ENCODE measurements around the gene MCC. TPM values are rescaled to one million over a fixed set of nuclear protein-coding genes. Genes with fewer than 3 reads are reported as not detected.

The MCC gene
- total RNA-seq, 1 experiment from 2014 or later: 23.5 TPM

DNA sequence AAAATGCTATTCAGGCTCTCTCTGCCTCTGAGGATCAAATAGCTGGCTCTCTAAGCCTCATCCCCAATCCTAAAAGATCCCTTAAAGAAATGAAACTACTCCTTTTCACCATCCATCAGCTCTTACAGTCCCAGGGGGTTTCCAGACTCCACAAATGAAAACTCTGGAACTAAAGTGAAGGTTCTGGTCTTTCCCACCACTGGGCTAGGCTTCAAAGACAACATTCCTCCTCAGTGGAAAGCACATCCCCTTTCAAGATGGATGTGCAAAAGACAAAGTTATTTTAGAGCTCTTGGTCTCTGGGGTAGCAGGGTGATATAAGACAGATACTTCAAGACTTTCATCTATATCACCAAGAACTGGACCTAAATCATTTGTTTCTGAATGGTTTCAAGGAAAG lies 404.8 kb downstream of the MCC start:
- DNase-seq (ENCODE audit: low spot score) (no peak), ATAC-seq (no peak)
- H3K4me1 Mint-ChIP-seq: peaks cover 12% of the 10 kb centered on the region
- ChIA-PET POLR2A (no interaction called here), CTCF (interaction anchor here (1.0 kb wide), 1 partner anchor 40 kb away, joined by 3 read pairs; no protein-coding TSS in a partner anchor)
- no peaks in the 10 kb centered on the region for H3K27me3 Mint-ChIP-seq (ENCODE audit: low read depth)
- TF ChIP-seq RELA (CRISPR knock-in tag; IDR thresholded peaks at IDR 0.05; ENCODE audit: borderline replicate concordance): no peak
- no peak for TF ChIP-seq RORB (CRISPR knock-in tag; IDR thresholded peaks at IDR 0.05)
- TF ChIP-seq NR2C2 (CRISPR knock-in tag; IDR thresholded peaks at IDR 0.05): no peak
- TF ChIP-seq FOXP1 (CRISPR knock-in tag; IDR thresholded peaks at IDR 0.05; ENCODE audit: borderline replicate concordance): no peak
- TF ChIP-seq ZNF138 (CRISPR knock-in tag; conservative IDR thresholded peaks at IDR 0.05): no peak
- TF ChIP-seq, protein P1, sequence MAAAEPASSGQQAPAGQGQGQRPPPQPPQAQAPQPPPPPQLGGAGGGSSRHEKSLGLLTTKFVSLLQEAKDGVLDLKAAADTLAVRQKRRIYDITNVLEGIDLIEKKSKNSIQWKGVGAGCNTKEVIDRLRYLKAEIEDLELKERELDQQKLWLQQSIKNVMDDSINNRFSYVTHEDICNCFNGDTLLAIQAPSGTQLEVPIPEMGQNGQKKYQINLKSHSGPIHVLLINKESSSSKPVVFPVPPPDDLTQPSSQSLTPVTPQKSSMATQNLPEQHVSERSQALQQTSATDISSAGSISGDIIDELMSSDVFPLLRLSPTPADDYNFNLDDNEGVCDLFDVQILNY (CRISPR knock-in tag; IDR thresholded peaks at IDR 0.05): no peak
- no peak for TF ChIP-seq EMX1 (CRISPR knock-in tag; IDR thresholded peaks at IDR 0.05)
- no peak for TF ChIP-seq SMAD4 (CRISPR knock-in tag; IDR thresholded peaks at IDR 0.05)
- TF ChIP-seq SMAD3 (CRISPR knock-in tag; IDR thresholded peaks at IDR 0.05; ENCODE audit: borderline replicate concordance): no peak
- TF ChIP-seq ZNF416 (CRISPR knock-in tag; IDR thresholded peaks at IDR 0.05): no peak
- TF ChIP-seq ATF1 (CRISPR knock-in tag; IDR thresholded peaks at IDR 0.05): no peak
- no peak for TF ChIP-seq GTF2I (CRISPR knock-in tag; conservative IDR thresholded peaks at IDR 0.05)
- no peak overlapping the region for H3K27ac Mint-ChIP-seq
- no peak overlapping the region for H3K4me3 Mint-ChIP-seq
- 0 out of 2 replicates have a peak, but pooled peaks cover 9% of the 10 kb centered on the region for H3K9me3 Mint-ChIP-seq
- H3K36me3 Mint-ChIP-seq: peaks cover 34% of the 10 kb centered on the region

DNA sequence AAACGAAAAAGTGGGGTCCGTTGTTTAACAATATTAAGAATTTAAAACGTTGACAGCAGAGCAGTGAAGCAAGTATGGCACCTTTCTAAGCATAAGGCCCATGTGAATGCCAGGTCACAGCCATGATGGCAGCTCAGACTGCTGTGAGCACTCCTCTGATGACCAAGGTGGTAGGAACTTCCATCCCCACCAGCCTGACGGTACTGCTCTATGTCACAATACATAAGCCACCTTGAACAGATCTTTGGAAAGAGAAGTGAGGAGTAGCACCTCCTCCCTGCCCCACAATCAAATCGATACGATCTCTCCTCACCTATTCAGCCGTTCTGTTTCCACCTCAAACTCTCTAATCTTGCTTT lies 405.7 kb downstream of the MCC start:
- H3K4me1 Mint-ChIP-seq: peaks cover 12% of the 10 kb centered on the region
- H3K4me3 Mint-ChIP-seq: no peak overlapping the region
- ChIA-PET CTCF (no interaction called here), POLR2A (no interaction called here)
- H3K27ac Mint-ChIP-seq: no peak overlapping the region
- no peaks in the 10 kb centered on the region for H3K27me3 Mint-ChIP-seq (ENCODE audit: low read depth)
- no peak for ATAC-seq
- peaks cover 11% of the 10 kb centered on the region for H3K9me3 Mint-ChIP-seq
- peaks cover 35% of the 10 kb centered on the region for H3K36me3 Mint-ChIP-seq
- DNase-seq (ENCODE audit: low spot score): no peak
- TF ChIP-seq, protein P2, sequence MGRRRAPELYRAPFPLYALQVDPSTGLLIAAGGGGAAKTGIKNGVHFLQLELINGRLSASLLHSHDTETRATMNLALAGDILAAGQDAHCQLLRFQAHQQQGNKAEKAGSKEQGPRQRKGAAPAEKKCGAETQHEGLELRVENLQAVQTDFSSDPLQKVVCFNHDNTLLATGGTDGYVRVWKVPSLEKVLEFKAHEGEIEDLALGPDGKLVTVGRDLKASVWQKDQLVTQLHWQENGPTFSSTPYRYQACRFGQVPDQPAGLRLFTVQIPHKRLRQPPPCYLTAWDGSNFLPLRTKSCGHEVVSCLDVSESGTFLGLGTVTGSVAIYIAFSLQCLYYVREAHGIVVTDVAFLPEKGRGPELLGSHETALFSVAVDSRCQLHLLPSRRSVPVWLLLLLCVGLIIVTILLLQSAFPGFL (CRISPR knock-in tag; IDR thresholded peaks at IDR 0.05; ENCODE audit: borderline replicate concordance): no peak
- TF ChIP-seq, protein P3, sequence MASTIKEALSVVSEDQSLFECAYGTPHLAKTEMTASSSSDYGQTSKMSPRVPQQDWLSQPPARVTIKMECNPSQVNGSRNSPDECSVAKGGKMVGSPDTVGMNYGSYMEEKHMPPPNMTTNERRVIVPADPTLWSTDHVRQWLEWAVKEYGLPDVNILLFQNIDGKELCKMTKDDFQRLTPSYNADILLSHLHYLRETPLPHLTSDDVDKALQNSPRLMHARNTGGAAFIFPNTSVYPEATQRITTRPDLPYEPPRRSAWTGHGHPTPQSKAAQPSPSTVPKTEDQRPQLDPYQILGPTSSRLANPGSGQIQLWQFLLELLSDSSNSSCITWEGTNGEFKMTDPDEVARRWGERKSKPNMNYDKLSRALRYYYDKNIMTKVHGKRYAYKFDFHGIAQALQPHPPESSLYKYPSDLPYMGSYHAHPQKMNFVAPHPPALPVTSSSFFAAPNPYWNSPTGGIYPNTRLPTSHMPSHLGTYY (CRISPR knock-in tag; IDR thresholded peaks at IDR 0.05): no peak
- TF ChIP-seq ZNF121 (CRISPR knock-in tag; IDR thresholded peaks at IDR 0.05) (no peak), RORB (CRISPR knock-in tag; IDR thresholded peaks at IDR 0.05) (no peak), MYBL2 (CRISPR knock-in tag; IDR thresholded peaks at IDR 0.05) (no peak), PRRX2 (CRISPR knock-in tag; IDR thresholded peaks at IDR 0.05) (no peak), JAZF1 (CRISPR knock-in tag; IDR thresholded peaks at IDR 0.05) (no peak), ZNF396 (CRISPR knock-in tag; IDR thresholded peaks at IDR 0.05; ENCODE audit: borderline replicate concordance) (no peak), HMGA2 (CRISPR knock-in tag; IDR thresholded peaks at IDR 0.05) (no peak), FOXP1 (CRISPR knock-in tag; IDR thresholded peaks at IDR 0.05; ENCODE audit: borderline replicate concordance) (no peak), ZBTB21 (CRISPR knock-in tag; IDR thresholded peaks at IDR 0.05; ENCODE audit: borderline replicate concordance) (no peak), NFE2L1 (CRISPR knock-in tag; IDR thresholded peaks at IDR 0.05) (no peak)
- TF ChIP-seq, protein P4, sequence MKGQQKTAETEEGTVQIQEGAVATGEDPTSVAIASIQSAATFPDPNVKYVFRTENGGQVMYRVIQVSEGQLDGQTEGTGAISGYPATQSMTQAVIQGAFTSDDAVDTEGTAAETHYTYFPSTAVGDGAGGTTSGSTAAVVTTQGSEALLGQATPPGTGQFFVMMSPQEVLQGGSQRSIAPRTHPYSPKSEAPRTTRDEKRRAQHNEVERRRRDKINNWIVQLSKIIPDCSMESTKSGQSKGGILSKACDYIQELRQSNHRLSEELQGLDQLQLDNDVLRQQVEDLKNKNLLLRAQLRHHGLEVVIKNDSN (CRISPR knock-in tag; IDR thresholded peaks at IDR 0.05): no peak
- TF ChIP-seq, protein P5, sequence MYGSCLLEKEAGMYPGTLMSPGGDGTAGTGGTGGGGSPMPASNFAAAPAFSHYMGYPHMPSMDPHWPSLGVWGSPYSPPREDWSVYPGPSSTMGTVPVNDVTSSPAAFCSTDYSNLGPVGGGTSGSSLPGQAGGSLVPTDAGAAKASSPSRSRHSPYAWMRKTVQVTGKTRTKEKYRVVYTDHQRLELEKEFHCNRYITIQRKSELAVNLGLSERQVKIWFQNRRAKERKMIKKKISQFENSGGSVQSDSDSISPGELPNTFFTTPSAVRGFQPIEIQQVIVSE (CRISPR knock-in tag; IDR thresholded peaks at IDR 0.05; ENCODE audit: borderline replicate concordance): no peak
- TF ChIP-seq, protein P6, sequence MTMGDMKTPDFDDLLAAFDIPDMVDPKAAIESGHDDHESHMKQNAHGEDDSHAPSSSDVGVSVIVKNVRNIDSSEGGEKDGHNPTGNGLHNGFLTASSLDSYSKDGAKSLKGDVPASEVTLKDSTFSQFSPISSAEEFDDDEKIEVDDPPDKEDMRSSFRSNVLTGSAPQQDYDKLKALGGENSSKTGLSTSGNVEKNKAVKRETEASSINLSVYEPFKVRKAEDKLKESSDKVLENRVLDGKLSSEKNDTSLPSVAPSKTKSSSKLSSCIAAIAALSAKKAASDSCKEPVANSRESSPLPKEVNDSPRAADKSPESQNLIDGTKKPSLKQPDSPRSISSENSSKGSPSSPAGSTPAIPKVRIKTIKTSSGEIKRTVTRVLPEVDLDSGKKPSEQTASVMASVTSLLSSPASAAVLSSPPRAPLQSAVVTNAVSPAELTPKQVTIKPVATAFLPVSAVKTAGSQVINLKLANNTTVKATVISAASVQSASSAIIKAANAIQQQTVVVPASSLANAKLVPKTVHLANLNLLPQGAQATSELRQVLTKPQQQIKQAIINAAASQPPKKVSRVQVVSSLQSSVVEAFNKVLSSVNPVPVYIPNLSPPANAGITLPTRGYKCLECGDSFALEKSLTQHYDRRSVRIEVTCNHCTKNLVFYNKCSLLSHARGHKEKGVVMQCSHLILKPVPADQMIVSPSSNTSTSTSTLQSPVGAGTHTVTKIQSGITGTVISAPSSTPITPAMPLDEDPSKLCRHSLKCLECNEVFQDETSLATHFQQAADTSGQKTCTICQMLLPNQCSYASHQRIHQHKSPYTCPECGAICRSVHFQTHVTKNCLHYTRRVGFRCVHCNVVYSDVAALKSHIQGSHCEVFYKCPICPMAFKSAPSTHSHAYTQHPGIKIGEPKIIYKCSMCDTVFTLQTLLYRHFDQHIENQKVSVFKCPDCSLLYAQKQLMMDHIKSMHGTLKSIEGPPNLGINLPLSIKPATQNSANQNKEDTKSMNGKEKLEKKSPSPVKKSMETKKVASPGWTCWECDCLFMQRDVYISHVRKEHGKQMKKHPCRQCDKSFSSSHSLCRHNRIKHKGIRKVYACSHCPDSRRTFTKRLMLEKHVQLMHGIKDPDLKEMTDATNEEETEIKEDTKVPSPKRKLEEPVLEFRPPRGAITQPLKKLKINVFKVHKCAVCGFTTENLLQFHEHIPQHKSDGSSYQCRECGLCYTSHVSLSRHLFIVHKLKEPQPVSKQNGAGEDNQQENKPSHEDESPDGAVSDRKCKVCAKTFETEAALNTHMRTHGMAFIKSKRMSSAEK (CRISPR knock-in tag; IDR thresholded peaks at IDR 0.05; ENCODE audit: borderline replicate concordance): no peak
- TF ChIP-seq, protein P7, sequence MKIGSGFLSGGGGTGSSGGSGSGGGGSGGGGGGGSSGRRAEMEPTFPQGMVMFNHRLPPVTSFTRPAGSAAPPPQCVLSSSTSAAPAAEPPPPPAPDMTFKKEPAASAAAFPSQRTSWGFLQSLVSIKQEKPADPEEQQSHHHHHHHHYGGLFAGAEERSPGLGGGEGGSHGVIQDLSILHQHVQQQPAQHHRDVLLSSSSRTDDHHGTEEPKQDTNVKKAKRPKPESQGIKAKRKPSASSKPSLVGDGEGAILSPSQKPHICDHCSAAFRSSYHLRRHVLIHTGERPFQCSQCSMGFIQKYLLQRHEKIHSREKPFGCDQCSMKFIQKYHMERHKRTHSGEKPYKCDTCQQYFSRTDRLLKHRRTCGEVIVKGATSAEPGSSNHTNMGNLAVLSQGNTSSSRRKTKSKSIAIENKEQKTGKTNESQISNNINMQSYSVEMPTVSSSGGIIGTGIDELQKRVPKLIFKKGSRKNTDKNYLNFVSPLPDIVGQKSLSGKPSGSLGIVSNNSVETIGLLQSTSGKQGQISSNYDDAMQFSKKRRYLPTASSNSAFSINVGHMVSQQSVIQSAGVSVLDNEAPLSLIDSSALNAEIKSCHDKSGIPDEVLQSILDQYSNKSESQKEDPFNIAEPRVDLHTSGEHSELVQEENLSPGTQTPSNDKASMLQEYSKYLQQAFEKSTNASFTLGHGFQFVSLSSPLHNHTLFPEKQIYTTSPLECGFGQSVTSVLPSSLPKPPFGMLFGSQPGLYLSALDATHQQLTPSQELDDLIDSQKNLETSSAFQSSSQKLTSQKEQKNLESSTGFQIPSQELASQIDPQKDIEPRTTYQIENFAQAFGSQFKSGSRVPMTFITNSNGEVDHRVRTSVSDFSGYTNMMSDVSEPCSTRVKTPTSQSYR (CRISPR knock-in tag; IDR thresholded peaks at IDR 0.05): no peak
